Measurements from ENCODE around the gene GRIA3. TPM values are rescaled to one million over a fixed set of nuclear protein-coding genes. Genes with fewer than 3 reads are reported as not detected.

GRIA3 gene
- polyA plus RNA-seq, 1 of the 3 experiments (the other 2 are of a cell fraction) = 0.15 TPM

- Histone ChIP-seq H3K27me3 (ENCODE audit: insufficient read depth) (no peaks in the 10 kb centered on the region), H4K20me1 (ENCODE audit: insufficient read depth) (no peaks in the 10 kb centered on the region), H2AFZ (ENCODE audit: low read depth) (no peak overlapping the region), H3K4me2 (no peak overlapping the region), H3K9ac (no peak overlapping the region), H3K9me3 (no peaks in the 10 kb centered on the region), H3F3A (replicated peaks; ENCODE audit: insufficient read depth) (no peaks in the 10 kb centered on the region), H3K79me2 (ENCODE audit: insufficient read depth) (no peaks in the 10 kb centered on the region), H3K36me3 (replicated peaks in 1 of 2; ENCODE audit: control insufficient read depth in 1 of 2, insufficient read depth in 2 of 2, low read length in 1 of 2) (no peaks in the 10 kb centered on the region), H3K4me1 (ENCODE audit: control insufficient read depth in 1 of 2, insufficient read depth in 2 of 2, low read depth in 1 of 2, low read length in 1 of 2) (no peaks in the 10 kb centered on the region), H3K9me2 (no peaks in the 10 kb centered on the region), H3K27ac (ENCODE audit: low read depth in 2 of 2, low read length in 1 of 2) (no peak overlapping the region), H3K4me3 (ENCODE audit: low read depth in 2 of 2, low read length in 1 of 2) (no peak overlapping the region)
- CTCF ChIA-PET = no interaction called here
- no peak for DNase-seq
- WGBS (ENCODE audit: low lambda C conversion rate) = 25% methylated on average over 3 of the region's 3 CpGs
- no peak for TF ChIP-seq YY1 (IDR thresholded peaks at IDR 0.05; ENCODE audit: low read depth)
- no peak for TF ChIP-seq EZH2phosphoT487 (IDR thresholded peaks at IDR 0.05; ENCODE audit: borderline replicate concordance, low read depth)
- TF ChIP-seq ZBTB33 (IDR thresholded peaks at IDR 0.05; ENCODE audit: borderline replicate concordance, low read depth) = no peak
- TF ChIP-seq FOXM1 (IDR thresholded peaks at IDR 0.05; ENCODE audit: low read depth) = no peak
- TF ChIP-seq RCOR1 (IDR thresholded peaks at IDR 0.05; ENCODE audit: low read length) = no peak
- no peak for TF ChIP-seq TCF12 (IDR thresholded peaks at IDR 0.05)
- no peak for TF ChIP-seq TEAD4 (IDR thresholded peaks at IDR 0.05; ENCODE audit: borderline replicate concordance, insufficient read depth)
- no peak for TF ChIP-seq EP300 (IDR thresholded peaks at IDR 0.05; ENCODE audit: borderline replicate concordance in 1 of 2, low read depth in 1 of 2, low read length in 1 of 2)
- TF ChIP-seq MXI1 (IDR thresholded peaks at IDR 0.05; ENCODE audit: low read depth, low read length) = no peak
- TF ChIP-seq NRF1 (IDR thresholded peaks at IDR 0.05; ENCODE audit: low read depth, low read length) = no peak
- TF ChIP-seq USF2 (IDR thresholded peaks at IDR 0.05; ENCODE audit: borderline replicate concordance, low read depth, low read length) = no peak
- TF ChIP-seq SIN3A (IDR thresholded peaks at IDR 0.05; ENCODE audit: borderline replicate concordance, low read depth, low read length) = no peak
- POLR2A ChIA-PET = no interaction called here
Observed at GRCh38 chrX:123447506-123447905, 263.4 kb downstream of the GRIA3 start.

GRCh38 chrX:123449335-123449734 lies 265.3 kb downstream of the GRIA3 start:
- 25% methylated on average over 4 of the region's 4 CpGs for WGBS (ENCODE audit: low lambda C conversion rate)
- Histone ChIP-seq H3K9me2 (no peaks in the 10 kb centered on the region), H3K4me1 (ENCODE audit: control insufficient read depth in 1 of 2, insufficient read depth in 2 of 2, low read depth in 1 of 2, low read length in 1 of 2) (no peaks in the 10 kb centered on the region), H3K4me3 (ENCODE audit: low read depth in 2 of 2, low read length in 1 of 2) (no peak overlapping the region), H4K20me1 (ENCODE audit: insufficient read depth) (no peaks in the 10 kb centered on the region), H3K9me3 (no peaks in the 10 kb centered on the region), H3K4me2 (no peak overlapping the region), H3F3A (replicated peaks; ENCODE audit: insufficient read depth) (no peaks in the 10 kb centered on the region), H3K9ac (no peak overlapping the region), H3K36me3 (replicated peaks in 1 of 2; ENCODE audit: control insufficient read depth in 1 of 2, insufficient read depth in 2 of 2, low read length in 1 of 2) (no peaks in the 10 kb centered on the region), H3K27ac (ENCODE audit: low read depth in 2 of 2, low read length in 1 of 2) (no peak overlapping the region), H3K79me2 (ENCODE audit: insufficient read depth) (no peaks in the 10 kb centered on the region), H2AFZ (ENCODE audit: low read depth) (no peak overlapping the region), H3K27me3 (ENCODE audit: insufficient read depth) (no peaks in the 10 kb centered on the region)
- no peak for DNase-seq
- ChIA-PET CTCF (interaction anchor here (1.4 kb wide), 1 partner anchor 9 kb away, joined by 6 read pairs; no protein-coding TSS in a partner anchor), POLR2A (no interaction called here)
- TF ChIP-seq MEF2A (IDR thresholded peaks at IDR 0.05; ENCODE audit: borderline replicate concordance, low read depth) (no peak), GATA2 (CRISPR knock-in tag; IDR thresholded peaks at IDR 0.05) (no peak)
